Common myeloid progenitor, CD34-positive (primary cell): ENCODE results near the gene RSPH4A.
"Not testable (repeated sequence)": the region's sequence is repeated elsewhere in the genome, so short reads cannot be mapped to it uniquely, and the experiment has no call there.

Source experiments
- CTCF ChIA-PET: fragments of 350-600 bp; sonication (Branson Sonifier 250); formaldehyde crosslinking; loops from one replicate; lab custom pipeline; 2021; ENCODE audit warnings: antibody characterized with exemption; lab: Charles Lee
- POLR2A ChIA-PET: fragments of 350-600 bp; sonication (Branson Sonifier 250); formaldehyde crosslinking; loops from one replicate; lab custom pipeline; 2021; ENCODE audit warnings: antibody characterized with exemption; lab: Charles Lee
- DNase-seq, 3 donors: peaks; one replicate each; pipeline versions ENCODE4 v3.0.0 to v3.0.0-alpha.2; 2013
- H3K27ac ChIP-seq, 2 experiments: 1 replicate in 1 of 2; 2 replicates in 1 of 2; pipeline ENCODE4 v1.7.0; 2013; ENCODE audit warnings: inconsistent platforms in 2 of 2, low read length in 2 of 2, mild to moderate bottlenecking in 2 of 2, low read depth in 1 of 2, moderate library complexity in 1 of 2; ENCODE audit not compliant: severe bottlenecking in 2 of 2, insufficient read depth in 1 of 2, poor library complexity in 1 of 2
- H3K27me3 ChIP-seq, 5 experiments: replicated peaks in 2 of 5; 1 replicate in 3 of 5; 2 replicates in 2 of 5; pipeline versions ENCODE4 v1.6.1 to v1.7.0; 2013; ENCODE audit warnings: low read length in 4 of 5, mild to moderate bottlenecking in 2 of 5, moderate library complexity in 2 of 5, inconsistent platforms in 1 of 5; ENCODE audit not compliant: insufficient read depth in 5 of 5, control insufficient read depth in 4 of 5
- H3K36me3 ChIP-seq, 4 experiments: 1 replicate in 2 of 4; 2 replicates in 2 of 4; pipeline versions ENCODE4 v1.6.1 to v1.7.0; 2013; ENCODE audit warnings: low read length in 3 of 4, control low read depth in 1 of 4, mild to moderate bottlenecking in 1 of 4; ENCODE audit not compliant: control insufficient read depth in 4 of 4, insufficient read depth in 4 of 4
- H3K4me1 ChIP-seq, 4 experiments: 1 replicate in 3 of 4; 2 replicates in 1 of 4; pipeline versions ENCODE4 v1.6.1 to v1.7.1; 2013; ENCODE audit warnings: low read length in 3 of 4, mild to moderate bottlenecking in 3 of 4, control low read depth in 1 of 4, inconsistent platforms in 1 of 4, moderate library complexity in 1 of 4; ENCODE audit not compliant: control insufficient read depth in 4 of 4, insufficient read depth in 4 of 4; ENCODE audit errors: control extremely low read depth in 1 of 4
- H3K4me3 ChIP-seq, 7 experiments: 1 replicate in 4 of 7; 2 replicates in 3 of 7; pipeline versions ENCODE4 v1.5.1 to v1.7.0; 2013; ENCODE audit warnings: mild to moderate bottlenecking in 7 of 7, low read length in 6 of 7, moderate library complexity in 6 of 7, inconsistent platforms in 2 of 7, low read depth in 2 of 7, control low read depth in 1 of 7; ENCODE audit not compliant: insufficient read depth in 4 of 7, control insufficient read depth in 1 of 7; ENCODE audit errors: extremely low read depth in 1 of 7
- H3K9me3 ChIP-seq, 5 experiments: 1 replicate in 4 of 5; 2 replicates in 1 of 5; pipeline versions ENCODE4 v1.6.1 to v1.7.1; 2013; ENCODE audit warnings: low read length in 4 of 5, mild to moderate bottlenecking in 2 of 5, inconsistent platforms in 1 of 5, low read depth in 1 of 5, moderate library complexity in 1 of 5; ENCODE audit not compliant: control insufficient read depth in 4 of 5, insufficient read depth in 2 of 5; ENCODE audit errors: control extremely low read depth in 1 of 5
- WGBS: methylation state at CpG from one replicate; pipeline ENCODE4 v1.1.5; 2013; ENCODE audit not compliant: insufficient coverage; 5-methylcytosine and 5-hydroxymethylcytosine counted together

The RSPH4A gene

DNA sequence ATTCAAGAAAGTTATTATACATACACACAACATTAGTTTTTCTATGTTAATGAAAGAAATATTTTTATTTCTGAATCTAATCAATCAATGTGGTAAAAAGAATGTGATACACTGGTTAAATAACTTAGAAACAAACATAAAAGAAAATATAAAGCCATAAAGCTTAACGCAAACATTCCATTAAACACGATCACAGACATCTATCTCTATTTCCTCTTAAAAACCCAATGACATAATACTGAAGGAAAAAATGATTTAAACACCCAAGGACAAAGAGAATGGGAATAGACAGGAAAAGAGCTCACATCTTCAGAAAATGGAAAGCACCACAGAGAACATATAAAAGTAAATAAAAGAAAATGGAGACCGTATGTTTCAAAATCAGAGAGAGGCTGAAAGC lies 32.9 kb downstream of the RSPH4A start:
- Histone ChIP-seq H3K4me3 (no peak overlapping the region), H3K4me1 (peaks cover 0 to 11% (median 0%) of the 10 kb centered on the region in 4 experiments), H3K27ac (no peak overlapping the region), H3K9me3 (no peaks in the 10 kb centered on the region), H3K36me3 (peaks cover 0 to 21% (median 13%) of the 10 kb centered on the region in 4 experiments), H3K27me3 (no peaks in the 10 kb centered on the region)
- CTCF ChIA-PET, result interaction anchor here (1.2 to 2.0 kb wide), 7 partner anchors 11 to 380 kb away, joined by 3 to 6 read pairs (median 5); partner anchors contain the start of gene RSPH4A
- DNase-seq, result no peak
- no CpG with 5 or more reads among the region's 3 CpGs for WGBS
- POLR2A ChIA-PET, result interaction anchor here (0.6 kb wide), 1 partner anchor 19 kb away, joined by 5 read pairs; no protein-coding TSS in a partner anchor

DNA sequence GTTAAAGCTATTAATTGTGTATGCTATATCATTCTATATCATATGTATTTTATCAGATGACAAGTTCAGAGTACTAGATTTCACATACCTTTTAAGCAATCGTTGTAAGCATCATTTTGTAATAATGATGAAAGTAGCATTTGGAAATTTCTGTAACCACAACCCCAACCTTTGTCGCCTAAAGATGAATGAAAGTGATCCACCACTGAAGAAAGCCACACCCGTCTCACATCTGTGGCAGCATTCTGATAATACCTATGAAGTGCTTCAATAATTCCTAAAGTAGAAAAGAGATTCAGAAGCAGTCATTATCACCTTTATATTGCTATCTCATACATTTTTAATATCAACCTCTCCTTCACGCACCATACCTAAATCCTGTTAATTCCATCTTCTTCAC lies 35.6 kb downstream of the RSPH4A start:
- Histone ChIP-seq H3K27ac (no peak overlapping the region), H3K4me1 (peaks cover 0 to 11% (median 0%) of the 10 kb centered on the region in 4 experiments), H3K27me3 (no peaks in the 10 kb centered on the region), H3K4me3 (no peak overlapping the region), H3K36me3 (peaks cover 5 to 26% (median 14%) of the 10 kb centered on the region in 4 experiments), H3K9me3 (no peaks in the 10 kb centered on the region)
- CTCF ChIA-PET, result interaction anchor here (1.4 kb wide), 1 partner anchor 10 kb away, joined by 3 read pairs; no protein-coding TSS in a partner anchor
- POLR2A ChIA-PET, result no interaction called here
- no peak for DNase-seq
- 100% methylated on average over 2 of the region's 4 CpGs for WGBS

DNA sequence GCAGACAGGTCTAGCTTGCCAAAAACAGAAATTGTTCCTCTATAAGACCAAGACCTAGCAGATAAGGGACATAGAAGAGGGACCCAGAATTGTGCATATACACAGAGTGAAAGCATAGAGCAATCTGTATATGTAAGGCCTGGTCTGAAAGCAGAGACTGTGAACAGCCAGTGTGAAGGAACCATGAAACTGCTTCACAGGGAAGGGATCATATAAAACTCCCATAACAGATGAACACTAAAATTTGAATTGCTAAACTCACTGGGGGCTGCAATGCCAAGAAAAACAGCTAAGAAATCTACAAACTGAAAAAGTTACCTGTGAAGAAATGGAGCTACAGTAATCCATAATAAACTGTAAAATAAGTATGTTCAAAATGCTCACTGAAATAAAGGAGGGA lies 45.3 kb downstream of the RSPH4A start:
- POLR2A ChIA-PET, result no interaction called here
- DNase-seq, result no peak
- no peaks in the 10 kb centered on the region for H3K9me3 ChIP-seq

DNA sequence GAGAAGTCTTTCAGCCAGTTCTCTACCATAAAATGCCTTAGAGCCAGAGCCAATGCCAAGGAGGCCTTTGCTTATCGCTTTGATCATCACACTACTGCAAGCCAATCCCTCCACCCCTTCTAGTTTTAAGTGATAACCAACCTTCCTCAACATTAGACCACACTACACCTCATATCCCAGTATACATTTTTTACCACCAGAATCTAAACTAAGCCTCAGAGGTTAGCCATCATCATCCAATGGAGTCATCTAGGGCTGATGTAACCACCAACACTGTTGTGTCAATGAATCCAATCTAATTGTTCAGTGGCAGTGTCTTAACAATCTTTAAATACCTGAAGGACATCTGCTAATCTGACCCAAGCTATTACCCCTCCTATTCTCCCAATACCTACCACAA lies 45.9 kb downstream of the RSPH4A start:
- 90% methylated on average over 1 of the region's 1 CpG for WGBS
- CTCF ChIA-PET, result interaction anchor here (0.9 to 1.3 kb wide), 5 partner anchors 11 to 393 kb away, joined by 3 read pairs; no protein-coding TSS in a partner anchor
- H3K9me3 ChIP-seq, result no peaks in the 10 kb centered on the region
- POLR2A ChIA-PET, result no interaction called here
- H3K4me1 ChIP-seq, result peaks cover 6 to 23% (median 13%) of the 10 kb centered on the region in 4 experiments
- DNase-seq, result no peak
- H3K27me3 ChIP-seq, result no peaks in the 10 kb centered on the region
- peaks cover 7 to 17% (median 15%) of the 10 kb centered on the region in 4 experiments for H3K36me3 ChIP-seq
- no peak overlapping the region for H3K27ac ChIP-seq
- H3K4me3 ChIP-seq, result no peak overlapping the region

More for the DNA sequence above, 45.3 kb downstream of the RSPH4A start:
- CTCF ChIA-PET, result interaction anchor here (0.6 to 1.3 kb wide), 6 partner anchors 8 to 392 kb away, joined by 3 read pairs; no protein-coding TSS in a partner anchor
- Histone ChIP-seq H3K4me1 (peaks cover 2 to 17% (median 10%) of the 10 kb centered on the region in 4 experiments), H3K27me3 (no peaks in the 10 kb centered on the region), H3K36me3 (peaks cover 10 to 22% (median 17%) of the 10 kb centered on the region in 4 experiments), H3K4me3 (no peak overlapping the region), H3K27ac (no peak overlapping the region)

DNA sequence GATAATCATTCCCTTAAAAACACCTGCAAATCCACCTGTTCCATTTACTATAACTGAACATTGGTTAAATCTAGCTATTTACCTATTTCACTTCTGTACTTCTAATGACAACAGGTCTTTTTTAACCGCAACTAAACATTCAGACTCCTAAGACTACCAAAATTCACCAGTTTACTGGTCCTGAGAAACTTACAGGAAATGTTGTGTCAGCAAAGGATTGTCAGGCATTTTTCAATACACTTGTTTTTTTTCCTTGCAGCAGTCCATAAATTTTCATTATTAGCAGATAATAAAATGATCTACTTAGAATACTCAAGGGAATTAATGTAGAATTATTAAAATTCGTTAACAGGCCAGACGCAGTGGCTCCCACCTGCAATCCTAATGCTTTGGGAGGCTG lies 47.0 kb downstream of the RSPH4A start:
- DNase-seq, result no peak
- Histone ChIP-seq H3K27me3 (no peaks in the 10 kb centered on the region), H3K4me1 (peaks cover 11 to 26% (median 18%) of the 10 kb centered on the region in 4 experiments), H3K4me3 (no peak overlapping the region), H3K36me3 (peaks cover 5 to 13% (median 9%) of the 10 kb centered on the region in 4 experiments), H3K9me3 (no peaks in the 10 kb centered on the region), H3K27ac (no peak overlapping the region)
- no CpG with 5 or more reads among the region's 3 CpGs for WGBS
- CTCF ChIA-PET, result no interaction called here
- POLR2A ChIA-PET, result no interaction called here

DNA sequence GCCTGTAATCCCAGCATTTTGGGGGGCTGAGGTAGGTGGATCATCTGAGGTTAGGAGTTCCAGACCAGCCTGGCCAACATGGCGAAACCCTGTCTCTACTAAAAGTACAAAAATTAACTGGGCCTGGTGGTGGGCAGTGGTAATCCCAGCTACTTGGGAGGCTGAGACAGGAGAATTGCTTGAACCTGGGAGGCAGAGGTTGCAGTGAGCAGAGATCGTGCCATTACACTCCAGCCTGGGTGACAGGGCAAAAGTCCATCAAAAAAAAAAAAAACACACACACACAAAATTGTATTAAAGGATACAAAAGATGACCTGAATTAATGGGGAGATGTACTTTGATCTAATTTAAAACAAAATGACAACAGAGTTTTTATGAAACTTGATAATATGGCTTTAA lies 47.9 kb downstream of the RSPH4A start:
- Histone ChIP-seq H3K4me1 (peaks cover 11 to 26% (median 18%) of the 10 kb centered on the region in 4 experiments), H3K36me3 (peaks cover 5 to 11% (median 7%) of the 10 kb centered on the region in 4 experiments)
- H3K4me3 ChIP-seq, CTCF ChIA-PET, H3K9me3 ChIP-seq, H3K27me3 ChIP-seq, H3K27ac ChIP-seq, POLR2A ChIA-PET: not testable (repeated sequence)
- peak in 1 of 3 donors; percentile 18 for DNase-seq
- no CpG with 5 or more reads among the region's 2 CpGs for WGBS

DNA sequence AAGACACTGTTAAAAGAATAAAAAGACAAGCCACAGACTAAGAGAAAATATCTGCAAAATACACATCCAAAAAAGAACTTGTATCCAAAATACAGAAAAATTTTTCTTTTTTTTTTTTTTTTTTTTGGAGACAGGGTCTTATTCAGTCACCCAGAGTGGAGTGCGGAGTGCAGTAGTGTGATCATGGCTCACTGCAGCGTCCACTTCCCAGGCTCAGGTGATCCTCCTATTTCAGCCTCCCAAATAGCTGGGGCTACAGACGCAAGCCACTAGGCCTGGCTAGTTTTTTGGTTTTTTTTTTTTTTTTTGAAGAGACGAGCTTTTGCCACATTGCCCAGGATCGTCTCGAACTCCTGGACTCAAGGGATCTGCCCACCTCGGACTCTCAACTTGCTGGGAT lies 49.2 kb downstream of the RSPH4A start:
- Histone ChIP-seq H3K36me3 (peaks cover 2 to 10% (median 4%) of the 10 kb centered on the region in 4 experiments), H3K9me3 (no peaks in the 10 kb centered on the region), H3K27me3 (no peaks in the 10 kb centered on the region), H3K27ac (peak overlapping the region in 1 of 2 experiments; percentile 36), H3K4me3 (peak overlapping the region in 1 of 7 experiments; percentile 39), H3K4me1 (peaks cover 11 to 26% (median 18%) of the 10 kb centered on the region in 4 experiments)
- DNase-seq, result no peak
- CTCF ChIA-PET, result interaction anchor here (1.0 to 3.1 kb wide), 2 partner anchors 15 to 17 kb away, joined by 3 to 6 read pairs; no protein-coding TSS in a partner anchor
- WGBS, result 95% methylated on average over 4 of the region's 7 CpGs
- POLR2A ChIA-PET, result no interaction called here
